IPS-20b (cell line): ENCODE data around the gene SMIM26.

Experiments used
- H3K27ac ChIP-seq: one replicate; pipeline ENCODE4 v1.5.1; 2013; ENCODE audit warnings: low read length
- H3K27me3 ChIP-seq: 2 replicates; pipeline ENCODE4 v1.6.1; 2013; ENCODE audit warnings: mild to moderate bottlenecking, low read length, inconsistent platforms; ENCODE audit not compliant: insufficient read depth
- H3K36me3 ChIP-seq: 2 replicates; pipeline ENCODE4 v1.6.1; 2013; ENCODE audit warnings: low read depth, mild to moderate bottlenecking, inconsistent platforms, low read length, moderate library complexity; ENCODE audit not compliant: insufficient read depth
- H3K4me1 ChIP-seq: 2 replicates; pipeline ENCODE4 v1.6.1; 2013; ENCODE audit warnings: mild to moderate bottlenecking, control low read depth, inconsistent platforms, low read length, moderate library complexity; ENCODE audit not compliant: insufficient read depth
- H3K4me3 ChIP-seq: 2 replicates; pipeline ENCODE4 v1.5.1; 2013; ENCODE audit warnings: mild to moderate bottlenecking, low read length, inconsistent platforms
- H3K9ac ChIP-seq: 2 replicates; pipeline ENCODE4 v1.6.1; 2013; ENCODE audit warnings: low read depth, mild to moderate bottlenecking, inconsistent platforms, low read length, moderate library complexity
- H3K9me3 ChIP-seq: 2 replicates; pipeline ENCODE4 v1.6.1; 2013; ENCODE audit warnings: mild to moderate bottlenecking, low read depth, low read length, inconsistent platforms; ENCODE audit not compliant: insufficient read depth

SMIM26 gene

GRCh38 chr20:18541741-18542140, 25.5 kb upstream of the SMIM26 start:
- Histone ChIP-seq H3K9me3 (no peaks in the 10 kb centered on the region), H3K27ac (no peak overlapping the region), H3K4me3 (no peak overlapping the region), H3K36me3 (peaks cover 79% of the 10 kb centered on the region), H3K27me3 (no peaks in the 10 kb centered on the region), H3K4me1 (no peaks in the 10 kb centered on the region), H3K9ac (no peak overlapping the region)

GRCh38 chr20:18543216-18543615, 24.0 kb upstream of the SMIM26 start:
- Histone ChIP-seq H3K4me1 (no peaks in the 10 kb centered on the region), H3K4me3 (no peak overlapping the region), H3K9ac (no peak overlapping the region), H3K27me3 (no peaks in the 10 kb centered on the region), H3K9me3 (no peaks in the 10 kb centered on the region), H3K36me3 (peaks cover 82% of the 10 kb centered on the region), H3K27ac (no peak overlapping the region)

- Histone ChIP-seq H3K27ac (no peak overlapping the region), H3K27me3 (no peaks in the 10 kb centered on the region), H3K4me1 (no peaks in the 10 kb centered on the region), H3K9ac (no peak overlapping the region), H3K4me3 (no peak overlapping the region), H3K9me3 (no peaks in the 10 kb centered on the region), H3K36me3 (peaks cover 85% of the 10 kb centered on the region)
These were observed 23.3 kb upstream of the SMIM26 start for GRCh38 chr20:18543932-18544331.

GRCh38 chr20:18545566-18545965, 21.7 kb upstream of the SMIM26 start:
- Histone ChIP-seq H3K27me3 (no peaks in the 10 kb centered on the region), H3K4me3 (no peak overlapping the region), H3K9me3 (no peaks in the 10 kb centered on the region), H3K27ac (no peak overlapping the region), H3K4me1 (no peaks in the 10 kb centered on the region), H3K9ac (no peak overlapping the region), H3K36me3 (peaks cover 91% of the 10 kb centered on the region)

GRCh38 chr20:18548465-18548864, 18.8 kb upstream of the SMIM26 start:
- Histone ChIP-seq H3K4me1 (no peaks in the 10 kb centered on the region), H3K9ac (no peak overlapping the region), H3K27ac (no peak overlapping the region), H3K4me3 (no peak overlapping the region), H3K36me3 (peaks cover 86% of the 10 kb centered on the region), H3K9me3 (no peaks in the 10 kb centered on the region), H3K27me3 (no peaks in the 10 kb centered on the region)

GRCh38 chr20:18553746-18554145, 13.5 kb upstream of the SMIM26 start:
- Histone ChIP-seq H3K4me1 (no peaks in the 10 kb centered on the region), H3K9ac (no peak overlapping the region), H3K27me3 (no peaks in the 10 kb centered on the region), H3K36me3 (peaks cover 85% of the 10 kb centered on the region), H3K27ac (no peak overlapping the region), H3K4me3 (no peak overlapping the region), H3K9me3 (no peaks in the 10 kb centered on the region)

GRCh38 chr20:18567739-18568091, 483 bp downstream of the SMIM26 start:
- Histone ChIP-seq H3K4me3 (peak overlapping the region; percentile 95), H3K27me3 (no peaks in the 10 kb centered on the region), H3K27ac (peak overlapping the region; percentile 41), H3K9ac (peak overlapping the region; percentile 96), H3K9me3 (no peaks in the 10 kb centered on the region), H3K36me3 (peaks cover 25% of the 10 kb centered on the region), H3K4me1 (no peaks in the 10 kb centered on the region)

GRCh38 chr20:18571009-18571408, 3.8 kb downstream of the SMIM26 start:
- no peak overlapping the region for H3K9ac ChIP-seq
- no peaks in the 10 kb centered on the region for H3K27me3 ChIP-seq
- no peaks in the 10 kb centered on the region for H3K4me1 ChIP-seq

GRCh38 chr20:18571578-18571977, 4.3 kb downstream of the SMIM26 start:
- H3K9me3 ChIP-seq = no peaks in the 10 kb centered on the region
- peaks cover 21% of the 10 kb centered on the region for H3K36me3 ChIP-seq
- H3K27ac ChIP-seq = no peak overlapping the region
- H3K27me3 ChIP-seq = no peaks in the 10 kb centered on the region
- H3K9ac ChIP-seq = no peak overlapping the region
- no peaks in the 10 kb centered on the region for H3K4me1 ChIP-seq
- no peak overlapping the region for H3K4me3 ChIP-seq

More at GRCh38 chr20:18571009-18571408, 3.8 kb downstream of the SMIM26 start:
- Histone ChIP-seq H3K36me3 (peaks cover 21% of the 10 kb centered on the region), H3K4me3 (no peak overlapping the region), H3K27ac (no peak overlapping the region), H3K9me3 (no peaks in the 10 kb centered on the region)

- Histone ChIP-seq H3K27ac (no peak overlapping the region), H3K4me1 (no peaks in the 10 kb centered on the region), H3K36me3 (no peaks in the 10 kb centered on the region), H3K9ac (no peak overlapping the region), H3K4me3 (no peak overlapping the region), H3K9me3 (no peaks in the 10 kb centered on the region), H3K27me3 (no peaks in the 10 kb centered on the region)
These were observed 10.7 kb downstream of the SMIM26 start for GRCh38 chr20:18577942-18578341.

- Histone ChIP-seq H3K9ac (no peak overlapping the region), H3K9me3 (no peaks in the 10 kb centered on the region), H3K4me3 (no peak overlapping the region), H3K27me3 (no peaks in the 10 kb centered on the region), H3K36me3 (no peaks in the 10 kb centered on the region), H3K27ac (no peak overlapping the region), H3K4me1 (no peaks in the 10 kb centered on the region)
These were observed 11.3 kb downstream of the SMIM26 start for GRCh38 chr20:18578581-18578980.

GRCh38 chr20:18580012-18580411, 12.8 kb downstream of the SMIM26 start:
- Histone ChIP-seq H3K36me3 (no peaks in the 10 kb centered on the region), H3K27ac (no peak overlapping the region), H3K4me1 (peaks cover 4% of the 10 kb centered on the region; the same call in 1 of the 2 replicates), H3K9ac (no peak overlapping the region), H3K9me3 (no peaks in the 10 kb centered on the region), H3K4me3 (no peak overlapping the region), H3K27me3 (no peaks in the 10 kb centered on the region)

GRCh38 chr20:18585134-18585533, 17.9 kb downstream of the SMIM26 start:
- H3K4me3 ChIP-seq = no peak overlapping the region
- H3K4me1 ChIP-seq = peaks cover 10% of the 10 kb centered on the region; the same call in 1 of the 2 replicates
- H3K36me3 ChIP-seq = no peaks in the 10 kb centered on the region
- no peaks in the 10 kb centered on the region for H3K27me3 ChIP-seq
- H3K9me3 ChIP-seq = no peaks in the 10 kb centered on the region
- no peak overlapping the region for H3K27ac ChIP-seq
- no peak overlapping the region for H3K9ac ChIP-seq
